Adrenal gland (tissue), 5 donors: ENCODE measurements around the gene ENOX1.
"Not testable (repeated sequence)": the region's sequence is repeated elsewhere in the genome, so short reads cannot be mapped to it uniquely, and the experiment has no call there.

Source experiments
- CTCF ChIP-seq, 6 experiments: fragments of 450-650 bp in 4 of 6; fragments of 200-600 bp in 2 of 6; sonication (generic) in 1 of 6; IDR thresholded peaks; 1 replicate in 5 of 6; 2 replicates in 1 of 6; pipeline versions ENCODE4 v1.5.1 to v1.8.0; 2016 to 2021; ENCODE audit warnings: antibody characterized with exemption in 6 of 6, mild to moderate bottlenecking in 2 of 6, moderate library complexity in 1 of 6
- POLR2A ChIP-seq, 2 donors: fragments of 450-650 bp; IDR thresholded peaks; one replicate each; pipeline ENCODE4 v1.6.1; 2017; ENCODE audit warnings: antibody characterized with exemption in 2 of 2, mild to moderate bottlenecking in 2 of 2, moderate library complexity in 1 of 2
- donor health status: DM: no; HTN: no; CAD: no.

DNA sequence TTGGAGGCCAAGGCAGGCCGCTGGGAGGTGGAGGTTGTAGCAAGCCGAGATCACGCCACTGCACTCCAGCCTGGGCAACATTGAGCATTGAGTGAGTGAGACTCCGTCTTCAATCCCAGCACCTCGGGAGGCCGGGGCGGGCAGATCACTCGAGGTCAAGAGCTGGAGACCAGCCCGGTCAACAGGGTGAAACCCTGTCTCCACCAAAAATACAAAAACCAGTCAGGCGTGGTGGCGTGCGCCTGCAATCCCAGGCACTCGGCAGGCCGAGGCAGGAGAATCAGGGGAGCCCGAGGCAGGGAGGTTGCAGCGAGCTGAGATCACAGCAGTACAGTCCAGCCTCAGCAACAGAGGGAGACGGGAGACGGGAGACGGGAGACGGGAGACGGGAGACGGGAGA is 369.9 kb downstream of the ENOX1 start:
- TF ChIP-seq CTCF, POLR2A (IDR thresholded peaks at IDR 0.05): not testable (repeated sequence)
